Astrocyte (in vitro differentiated cells and primary cell): ENCODE results near the gene POLR3C. TPM values are rescaled to one million over a fixed set of nuclear protein-coding genes. Genes with fewer than 3 reads are reported as not detected.

Experiments
- DNase-seq: peaks from one replicate; pipeline ENCODE4 v3.0.0-alpha.2; 2010; ENCODE audit warnings: low read depth
- FAIRE-seq: peaks from 2 replicates; lab custom pipeline; 2011; peaks lifted over from hg19 to GRCh38; lab: Jason Lieb, UNC
- H2AFZ ChIP-seq: 2 replicates; pipeline ENCODE4 v1.6.0; 2012; ENCODE audit warnings: low read depth, low read length, inconsistent platforms
- H3K27ac ChIP-seq: 2 replicates; pipeline ENCODE4 v1.5.1; 2011; ENCODE audit warnings: low read depth, low read length, inconsistent platforms
- H3K27me3 ChIP-seq: 2 replicates; pipeline ENCODE4 v1.6.0; 2011; ENCODE audit warnings: low read length, inconsistent platforms; ENCODE audit not compliant: insufficient read depth
- H3K36me3 ChIP-seq: 2 replicates; pipeline ENCODE4 v1.5.1; 2011; ENCODE audit warnings: low read length, inconsistent platforms; ENCODE audit not compliant: insufficient read depth
- H3K4me1 ChIP-seq: 2 replicates; pipeline ENCODE4 v1.5.1; 2011; ENCODE audit warnings: low read length, inconsistent platforms; ENCODE audit not compliant: insufficient read depth
- H3K4me2 ChIP-seq: 2 replicates; pipeline ENCODE4 v1.6.0; 2012; ENCODE audit warnings: low read length, inconsistent platforms
- H3K4me3 ChIP-seq: 2 replicates; pipeline ENCODE4 v1.5.1; 2011; ENCODE audit warnings: low read depth, mild to moderate bottlenecking, low read length, inconsistent platforms; ENCODE audit not compliant: insufficient read depth
- H3K79me2 ChIP-seq: 2 replicates; pipeline ENCODE4 v1.6.0; 2012; ENCODE audit warnings: mild to moderate bottlenecking, low read length, inconsistent platforms; ENCODE audit not compliant: insufficient read depth
- H3K9ac ChIP-seq: 2 replicates; pipeline ENCODE4 v1.6.0; 2012; ENCODE audit warnings: mild to moderate bottlenecking, low read length, inconsistent platforms
- H3K9me3 ChIP-seq: 2 replicates; pipeline ENCODE4 v1.5.1; 2012; ENCODE audit warnings: low read depth, mild to moderate bottlenecking, low read length, inconsistent platforms; ENCODE audit not compliant: insufficient read depth
- H4K20me1 ChIP-seq: 2 replicates; pipeline ENCODE4 v1.6.0; 2012; ENCODE audit warnings: low read length, inconsistent platforms; ENCODE audit not compliant: insufficient read depth
- H3K27ac Mint-ChIP-seq: one replicate; pipeline ENCODE4 v1.8.0; 2021; ENCODE audit warnings: mild to moderate bottlenecking, mixed read lengths; ENCODE audit not compliant: unreplicated experiment
- H3K27me3 Mint-ChIP-seq: one replicate; pipeline ENCODE4 v1.8.0; 2021; ENCODE audit warnings: low read depth, mixed read lengths; ENCODE audit not compliant: unreplicated experiment
- H3K36me3 Mint-ChIP-seq: one replicate; pipeline ENCODE4 v1.8.0; 2021; ENCODE audit warnings: low read depth, mixed read lengths; ENCODE audit not compliant: unreplicated experiment
- H3K4me1 Mint-ChIP-seq: one replicate; pipeline ENCODE4 v1.8.0; 2021; ENCODE audit warnings: low read depth, mixed read lengths; ENCODE audit not compliant: unreplicated experiment
- H3K4me3 Mint-ChIP-seq: one replicate; pipeline ENCODE4 v1.8.0; 2021; ENCODE audit warnings: mild to moderate bottlenecking, moderate library complexity, mixed read lengths; ENCODE audit not compliant: unreplicated experiment
- H3K9me3 Mint-ChIP-seq: one replicate; pipeline ENCODE4 v1.8.0; 2021; ENCODE audit warnings: mild to moderate bottlenecking, mixed read lengths; ENCODE audit not compliant: unreplicated experiment
- CTCF ChIP-seq: IDR thresholded peaks from 2 replicates; pipeline ENCODE4 v1.5.1; 2011; ENCODE audit warnings: low read depth, mild to moderate bottlenecking, inconsistent platforms, low read length, moderate library complexity; ENCODE audit not compliant: insufficient read depth
- EZH2 ChIP-seq: IDR thresholded peaks from 2 replicates; pipeline ENCODE4 v1.6.1; 2012; ENCODE audit warnings: mild to moderate bottlenecking, low read length, inconsistent platforms; ENCODE audit not compliant: insufficient read depth
- total RNA-seq: library from RNA; stranded (reverse); gene quantifications from 2 replicates; pipeline ENCODE4 v1.2.1, GENCODE V29; 2021

POLR3C gene
- total RNA-seq, 1 donor from 2014 or later: 43.3 TPM

GRCh38 chr1:145846201-145846612 is 22.2 kb downstream of the POLR3C start:
- H2AFZ ChIP-seq: peak overlapping the region; percentile 71
- H3K9me3 ChIP-seq: no peaks in the 10 kb centered on the region
- H4K20me1 ChIP-seq: no peaks in the 10 kb centered on the region
- peak overlapping the region; percentile 93 for H3K4me2 ChIP-seq
- H3K9ac ChIP-seq: peak overlapping the region; percentile 78
- Mint-ChIP-seq H3K9me3 (no peaks in the 10 kb centered on the region), H3K27me3 (no peaks in the 10 kb centered on the region), H3K4me1 (peaks cover 23% of the 10 kb centered on the region), H3K36me3 (peaks cover 32% of the 10 kb centered on the region), H3K27ac (peak overlapping the region; percentile 48), H3K4me3 (no peak overlapping the region)
- TF ChIP-seq CTCF (peak; percentile 54), EZH2 (no peak)
- H3K36me3 ChIP-seq: peaks cover 37% of the 10 kb centered on the region
- H3K27ac ChIP-seq: peak overlapping the region; percentile 32
- no peak for FAIRE-seq
- peak overlapping the region; percentile 60 for H3K4me3 ChIP-seq
- no peaks in the 10 kb centered on the region for H3K79me2 ChIP-seq
- H3K4me1 ChIP-seq: peaks cover 22% of the 10 kb centered on the region
- H3K27me3 ChIP-seq: no peaks in the 10 kb centered on the region
- DNase-seq: no peak

GRCh38 chr1:145847827-145848226 is 23.8 kb downstream of the POLR3C start:
- H3K4me1 ChIP-seq: peaks cover 22% of the 10 kb centered on the region
- H3K79me2 ChIP-seq: no peaks in the 10 kb centered on the region
- peaks cover 29% of the 10 kb centered on the region for H3K36me3 Mint-ChIP-seq
- H3K4me1 Mint-ChIP-seq: peaks cover 23% of the 10 kb centered on the region
- no peak overlapping the region for H3K27ac ChIP-seq
- DNase-seq: no peak
- no peak overlapping the region for H2AFZ ChIP-seq
- H3K4me3 Mint-ChIP-seq: no peak overlapping the region
- H3K9me3 Mint-ChIP-seq: no peaks in the 10 kb centered on the region
- H3K27ac Mint-ChIP-seq: no peak overlapping the region
- no peaks in the 10 kb centered on the region for H4K20me1 ChIP-seq
- H3K9ac ChIP-seq: no peak overlapping the region
- peaks cover 34% of the 10 kb centered on the region for H3K36me3 ChIP-seq
- H3K4me2 ChIP-seq: no peak overlapping the region
- no peaks in the 10 kb centered on the region for H3K9me3 ChIP-seq
- no peak overlapping the region for H3K4me3 ChIP-seq
- no peaks in the 10 kb centered on the region for H3K27me3 Mint-ChIP-seq
- FAIRE-seq: no peak
- TF ChIP-seq CTCF (no peak), EZH2 (no peak)
- H3K27me3 ChIP-seq: no peaks in the 10 kb centered on the region

GRCh38 chr1:145849356-145850160 is 25.6 kb downstream of the POLR3C start:
- peak overlapping the region; percentile 42 for H3K4me3 Mint-ChIP-seq
- H3K4me1 Mint-ChIP-seq: peaks cover 23% of the 10 kb centered on the region
- DNase-seq (peak; percentile 82), FAIRE-seq (no peak)
- Histone ChIP-seq H4K20me1 (no peaks in the 10 kb centered on the region), H3K27ac (peak overlapping the region; percentile 24), H3K4me2 (peak overlapping the region; percentile 48), H2AFZ (no peak overlapping the region), H3K79me2 (no peaks in the 10 kb centered on the region), H3K27me3 (no peaks in the 10 kb centered on the region), H3K4me1 (peaks cover 22% of the 10 kb centered on the region), H3K4me3 (no peak overlapping the region), H3K36me3 (peaks cover 48% of the 10 kb centered on the region), H3K9ac (peak overlapping the region; percentile 10), H3K9me3 (no peaks in the 10 kb centered on the region)
- peak overlapping the region; percentile 91 for H3K27ac Mint-ChIP-seq
- peak; percentile 26 for TF ChIP-seq CTCF
- TF ChIP-seq EZH2: no peak
- H3K27me3 Mint-ChIP-seq: no peaks in the 10 kb centered on the region
- H3K9me3 Mint-ChIP-seq: no peaks in the 10 kb centered on the region
- peaks cover 39% of the 10 kb centered on the region for H3K36me3 Mint-ChIP-seq
